T-helper 1 cell treated with Interleukin-12 subunit alpha and Interleukin-12 subunit beta and Interleukin-4 antibody, amounts not matched to agents 30 μg/mL and 1 μg/mL, for 36 hours (primary cell): ENCODE measurements around the gene FBXO47.
A peak's percentile ranks its signal among the peaks of the same experiment; 100 is the strongest.

Experiments
- H3K27ac Mint-ChIP-seq: one replicate; pipeline ENCODE4 v1.8.0; 2021; ENCODE audit warnings: mild to moderate bottlenecking, mixed read lengths
- H3K27me3 Mint-ChIP-seq: one replicate; pipeline ENCODE4 v1.8.0; 2021; ENCODE audit warnings: low read depth, mixed read lengths
- H3K36me3 Mint-ChIP-seq: one replicate; pipeline ENCODE4 v1.8.0; 2021; ENCODE audit warnings: low read depth, mixed read lengths
- H3K4me1 Mint-ChIP-seq: one replicate; pipeline ENCODE4 v1.8.0; 2021; ENCODE audit warnings: low read depth, mixed read lengths
- H3K4me3 Mint-ChIP-seq: one replicate; pipeline ENCODE4 v1.8.0; 2021; ENCODE audit warnings: mild to moderate bottlenecking, moderate library complexity, mixed read lengths
- H3K9me3 Mint-ChIP-seq: one replicate; pipeline ENCODE4 v1.8.0; 2021; ENCODE audit warnings: mixed read lengths

FBXO47 gene

DNA sequence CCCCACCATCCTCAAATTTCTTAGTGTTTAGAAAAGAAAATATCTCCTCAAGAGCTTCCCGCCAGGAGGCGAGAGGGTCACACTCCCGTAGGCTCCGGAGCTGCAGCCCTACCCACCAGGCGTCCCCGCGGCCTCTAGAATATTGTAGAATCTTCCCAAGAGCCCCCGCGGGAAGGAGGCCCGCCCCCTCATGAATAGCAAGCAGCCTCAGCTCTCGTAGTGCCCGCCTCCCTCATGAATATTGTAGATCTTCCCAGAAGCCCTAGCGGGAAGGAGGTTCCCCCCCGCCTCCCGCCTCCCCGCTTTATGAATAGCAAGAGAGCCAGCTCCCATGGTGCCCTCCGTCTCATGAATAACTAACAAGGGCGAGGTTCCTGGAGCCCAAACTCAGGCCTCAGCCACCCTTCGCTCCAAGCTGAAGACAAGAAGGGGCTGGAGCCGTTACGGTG lies at the start of gene FBXO47:
Gene FBXO47, minus strand, starts transcription at position 114 of the 449 bp plus-strand sequence. CDS start 4,378 bp downstream, outside the sequence.
- Mint-ChIP-seq H3K27me3 (peaks cover 14% of the 10 kb centered on the region), H3K9me3 (no peaks in the 10 kb centered on the region), H3K4me3 (peak within 1 kb of the TSS; percentile 64), H3K4me1 (peaks cover 11% of the 10 kb centered on the region), H3K36me3 (peaks cover 2% of the 10 kb centered on the region), H3K27ac (peak within 1 kb of the TSS; percentile 65)

DNA sequence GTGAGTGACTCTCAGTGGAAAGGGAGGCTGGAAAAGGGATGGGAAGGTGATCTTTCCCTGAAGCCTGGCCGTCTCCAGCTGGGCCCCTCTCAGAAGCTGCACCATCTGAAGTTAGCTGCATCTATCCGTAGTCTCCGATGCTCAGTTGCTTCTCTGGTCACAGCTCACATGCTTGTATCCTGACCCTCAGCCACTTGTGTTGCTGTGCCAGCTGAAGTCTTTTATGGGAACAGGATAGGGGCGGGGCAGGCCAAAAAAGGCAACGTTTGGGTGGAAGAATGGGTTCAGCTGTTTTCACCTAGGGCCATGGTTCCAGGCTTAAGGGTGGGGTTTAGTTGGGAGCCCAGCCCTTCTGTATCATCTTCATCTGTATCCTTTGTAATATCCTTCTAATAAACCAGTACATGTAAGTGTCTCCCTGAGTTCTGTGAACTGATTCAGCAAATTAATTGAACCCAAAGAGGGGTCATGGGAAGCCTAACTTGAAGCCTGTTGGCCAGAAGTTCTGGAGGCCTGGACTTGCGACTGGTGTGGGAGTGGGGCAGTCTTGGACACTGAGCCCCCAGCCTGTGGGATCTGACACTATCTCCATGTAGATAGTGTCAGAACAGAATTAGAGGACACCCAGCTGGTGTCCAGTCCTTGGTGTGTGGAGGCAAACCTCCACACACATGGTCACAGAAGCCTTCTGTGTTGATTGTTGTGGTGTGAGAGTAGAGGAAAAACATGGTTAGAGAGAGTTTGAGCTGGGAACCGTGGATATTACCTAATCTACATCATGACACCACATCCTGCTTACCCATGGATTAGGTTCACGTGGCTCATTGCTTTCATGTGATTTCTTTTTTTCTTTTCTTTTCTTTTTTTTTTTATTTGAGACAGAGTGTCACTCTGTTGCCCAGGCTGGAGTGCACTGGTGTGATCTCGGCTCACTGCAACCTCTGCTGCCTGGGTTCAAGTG lies 49.3 kb upstream of the FBXO47 start:
- Mint-ChIP-seq H3K4me3 (no peak overlapping the region), H3K4me1 (peaks cover 25% of the 10 kb centered on the region), H3K36me3 (no peaks in the 10 kb centered on the region), H3K27ac (peak overlapping the region; percentile 72), H3K27me3 (no peaks in the 10 kb centered on the region), H3K9me3 (no peaks in the 10 kb centered on the region)

GRCh38 chr17:39015546-39015935 lies 48.3 kb upstream of the FBXO47 start:
- Mint-ChIP-seq H3K27me3 (no peaks in the 10 kb centered on the region), H3K4me1 (peaks cover 25% of the 10 kb centered on the region), H3K27ac (no peak overlapping the region), H3K9me3 (no peaks in the 10 kb centered on the region), H3K36me3 (no peaks in the 10 kb centered on the region), H3K4me3 (no peak overlapping the region)

DNA sequence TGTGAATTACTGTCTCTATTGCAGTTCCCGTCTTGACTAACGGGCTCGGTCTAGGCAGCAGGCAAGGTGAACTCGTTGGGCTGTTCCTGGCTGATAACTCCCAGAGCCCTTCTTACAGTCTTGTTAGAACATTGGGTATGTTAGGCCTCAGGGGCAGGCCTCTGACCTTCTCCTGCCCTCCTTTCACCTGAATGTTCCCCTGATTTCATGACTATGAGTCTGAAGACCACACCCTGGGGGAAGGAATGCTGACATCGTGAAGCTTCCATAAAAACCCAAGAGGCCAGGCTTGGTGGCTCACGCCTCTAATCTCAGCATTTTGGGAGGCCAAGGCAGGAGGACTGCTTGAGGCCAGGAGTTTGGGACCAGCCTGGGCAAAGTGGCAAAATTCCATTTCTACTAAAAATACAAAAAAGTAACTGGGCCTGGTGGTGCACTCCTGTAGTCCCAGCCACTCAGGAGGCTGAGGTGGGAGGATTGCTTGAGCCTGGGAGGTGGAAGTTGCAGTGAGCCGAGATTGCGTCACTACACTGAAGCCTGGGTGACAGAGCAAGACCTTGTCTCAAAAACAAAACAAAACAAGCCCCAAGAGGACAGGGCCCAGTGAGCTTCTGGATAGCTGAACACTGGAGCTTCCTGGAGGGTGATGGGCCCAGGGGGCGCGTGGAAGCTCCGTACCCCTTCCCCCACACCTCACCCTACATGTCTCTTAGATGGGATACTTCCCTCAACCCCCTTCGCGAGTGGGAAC lies 47.8 kb upstream of the FBXO47 start:
- Mint-ChIP-seq H3K36me3 (no peaks in the 10 kb centered on the region), H3K27me3 (no peaks in the 10 kb centered on the region), H3K4me1 (peaks cover 25% of the 10 kb centered on the region), H3K9me3 (no peaks in the 10 kb centered on the region), H3K27ac (no peak overlapping the region), H3K4me3 (no peak overlapping the region)

DNA sequence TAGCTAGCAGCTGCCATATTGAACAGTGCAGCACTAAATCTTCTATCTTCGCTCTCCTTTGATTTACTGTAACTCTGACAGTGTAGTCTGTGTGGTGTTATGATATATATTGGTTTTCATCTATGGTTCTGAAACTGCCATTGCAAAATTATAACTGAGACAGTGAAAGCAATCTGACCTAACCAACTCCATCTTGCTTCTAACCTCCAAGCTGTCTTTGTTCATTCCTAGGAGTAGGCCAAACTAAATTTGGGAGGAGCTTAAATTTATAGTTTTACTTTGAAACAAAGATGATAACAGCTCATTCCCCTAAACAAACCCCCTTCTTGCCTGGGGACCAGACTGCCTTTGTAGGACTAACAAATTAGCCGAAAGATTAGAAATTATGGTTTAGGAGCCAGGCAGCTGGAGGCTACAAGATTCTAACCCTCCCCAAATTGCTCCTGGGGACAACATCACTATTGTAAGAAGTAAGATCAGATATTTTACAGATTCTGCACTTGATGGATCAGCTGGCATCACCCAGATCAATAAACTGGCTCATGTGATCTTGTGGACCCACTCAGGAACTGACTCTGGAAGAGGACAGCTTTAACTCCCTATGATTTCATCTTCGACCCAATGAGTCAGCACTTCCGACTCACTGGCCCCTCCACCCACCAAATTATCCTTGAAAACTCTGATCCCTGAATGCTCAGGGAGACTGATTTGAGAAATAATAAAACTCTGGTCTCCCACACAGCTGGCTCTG lies 47.0 kb upstream of the FBXO47 start:
- H3K27me3 Mint-ChIP-seq = no peaks in the 10 kb centered on the region
- H3K27ac Mint-ChIP-seq = no peak overlapping the region
- H3K9me3 Mint-ChIP-seq = no peaks in the 10 kb centered on the region
- H3K36me3 Mint-ChIP-seq = no peaks in the 10 kb centered on the region
- peaks cover 25% of the 10 kb centered on the region for H3K4me1 Mint-ChIP-seq
- H3K4me3 Mint-ChIP-seq = no peak overlapping the region

DNA sequence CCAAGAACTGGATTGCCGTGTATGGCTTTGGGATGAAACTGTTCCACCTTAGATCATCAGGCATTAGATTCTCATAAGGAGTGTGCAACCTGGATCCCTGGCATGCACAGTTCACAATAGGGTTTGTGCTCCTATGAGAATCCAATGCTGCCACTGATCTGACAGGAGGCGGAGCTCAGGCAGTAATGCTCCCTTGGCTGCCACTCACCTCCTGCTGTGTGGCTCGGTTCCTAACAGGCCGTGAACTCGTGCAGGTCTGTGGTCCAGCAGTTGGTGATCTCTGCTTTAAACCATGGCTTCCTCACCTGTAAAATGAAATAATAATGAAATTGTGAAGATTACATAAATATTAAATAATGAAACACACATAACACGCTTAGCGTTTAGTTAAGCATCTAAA lies 45.5 kb upstream of the FBXO47 start:
- Mint-ChIP-seq H3K4me3 (no peak overlapping the region), H3K9me3 (no peaks in the 10 kb centered on the region), H3K36me3 (no peaks in the 10 kb centered on the region), H3K27me3 (no peaks in the 10 kb centered on the region), H3K27ac (no peak overlapping the region), H3K4me1 (peaks cover 12% of the 10 kb centered on the region)

DNA sequence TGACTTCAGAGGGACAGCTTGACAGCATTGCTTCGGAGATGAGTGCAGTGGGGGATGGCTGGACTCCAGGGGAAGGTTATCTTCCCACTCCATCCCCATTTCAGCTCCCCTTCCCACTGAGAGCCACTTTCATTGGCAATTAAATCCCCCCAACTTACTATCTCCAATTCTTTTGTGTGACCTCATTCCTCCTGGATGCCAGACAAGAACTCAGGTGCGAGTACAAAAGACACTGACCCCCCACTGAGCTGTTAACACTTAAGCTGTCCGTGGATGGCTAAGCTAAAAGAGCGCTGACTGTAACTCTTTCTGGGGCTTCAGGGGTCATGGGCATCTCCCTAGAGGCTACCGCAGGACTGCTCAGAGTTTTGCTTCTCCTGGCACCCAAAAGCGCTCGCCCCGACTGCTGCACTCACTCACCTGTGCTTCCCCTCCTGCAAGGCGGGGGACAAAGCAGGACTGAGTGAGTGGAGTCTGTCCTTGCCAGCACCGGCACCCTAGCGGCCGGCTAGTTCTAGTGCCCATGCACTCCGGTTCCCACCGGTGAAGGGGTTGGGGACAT lies 44.8 kb upstream of the FBXO47 start:
- Mint-ChIP-seq H3K36me3 (no peaks in the 10 kb centered on the region), H3K27me3 (no peaks in the 10 kb centered on the region), H3K4me1 (peaks cover 8% of the 10 kb centered on the region), H3K4me3 (no peak overlapping the region), H3K27ac (no peak overlapping the region), H3K9me3 (no peaks in the 10 kb centered on the region)

- no peaks in the 10 kb centered on the region for H3K36me3 Mint-ChIP-seq
- H3K27me3 Mint-ChIP-seq = no peaks in the 10 kb centered on the region
- no peak overlapping the region for H3K4me3 Mint-ChIP-seq
- no peak overlapping the region for H3K27ac Mint-ChIP-seq
- H3K9me3 Mint-ChIP-seq = no peaks in the 10 kb centered on the region
- no peaks in the 10 kb centered on the region for H3K4me1 Mint-ChIP-seq
These were observed 42.4 kb upstream of the FBXO47 start for GRCh38 chr17:39009581-39010001.

DNA sequence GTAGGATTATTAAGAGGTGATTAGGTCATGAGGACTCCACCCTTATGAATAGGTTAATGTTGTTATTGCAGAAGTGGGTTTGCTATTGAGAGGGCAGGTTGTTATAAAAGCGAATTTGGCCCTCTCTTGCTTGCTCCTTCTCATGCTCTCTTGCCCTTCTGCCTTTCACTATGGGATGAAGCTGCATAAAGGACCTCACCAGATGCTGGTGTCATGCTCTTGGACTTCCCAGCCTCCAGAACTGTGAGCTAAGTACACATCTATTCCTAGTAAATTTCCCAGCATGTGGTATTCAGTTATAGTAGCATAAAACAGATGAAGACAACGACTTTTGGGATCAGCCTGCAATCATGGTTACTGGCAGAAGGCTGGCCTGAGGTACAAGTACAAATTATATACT lies 41.4 kb upstream of the FBXO47 start:
- Mint-ChIP-seq H3K4me3 (no peak overlapping the region), H3K36me3 (peaks cover 1% of the 10 kb centered on the region)

GRCh38 chr17:39002991-39003715 lies 36.0 kb upstream of the FBXO47 start:
- Mint-ChIP-seq H3K36me3 (peaks cover 1% of the 10 kb centered on the region), H3K27ac (peak overlapping the region; percentile 61), H3K4me3 (peak overlapping the region; percentile 45), H3K4me1 (peaks cover 11% of the 10 kb centered on the region), H3K9me3 (peaks cover 9% of the 10 kb centered on the region), H3K27me3 (peaks cover 7% of the 10 kb centered on the region)

More for the DNA sequence above, 41.4 kb upstream of the FBXO47 start:
- H3K4me1 Mint-ChIP-seq = peaks cover 2% of the 10 kb centered on the region
- no peak overlapping the region for H3K27ac Mint-ChIP-seq
- no peaks in the 10 kb centered on the region for H3K9me3 Mint-ChIP-seq
- no peaks in the 10 kb centered on the region for H3K27me3 Mint-ChIP-seq

DNA sequence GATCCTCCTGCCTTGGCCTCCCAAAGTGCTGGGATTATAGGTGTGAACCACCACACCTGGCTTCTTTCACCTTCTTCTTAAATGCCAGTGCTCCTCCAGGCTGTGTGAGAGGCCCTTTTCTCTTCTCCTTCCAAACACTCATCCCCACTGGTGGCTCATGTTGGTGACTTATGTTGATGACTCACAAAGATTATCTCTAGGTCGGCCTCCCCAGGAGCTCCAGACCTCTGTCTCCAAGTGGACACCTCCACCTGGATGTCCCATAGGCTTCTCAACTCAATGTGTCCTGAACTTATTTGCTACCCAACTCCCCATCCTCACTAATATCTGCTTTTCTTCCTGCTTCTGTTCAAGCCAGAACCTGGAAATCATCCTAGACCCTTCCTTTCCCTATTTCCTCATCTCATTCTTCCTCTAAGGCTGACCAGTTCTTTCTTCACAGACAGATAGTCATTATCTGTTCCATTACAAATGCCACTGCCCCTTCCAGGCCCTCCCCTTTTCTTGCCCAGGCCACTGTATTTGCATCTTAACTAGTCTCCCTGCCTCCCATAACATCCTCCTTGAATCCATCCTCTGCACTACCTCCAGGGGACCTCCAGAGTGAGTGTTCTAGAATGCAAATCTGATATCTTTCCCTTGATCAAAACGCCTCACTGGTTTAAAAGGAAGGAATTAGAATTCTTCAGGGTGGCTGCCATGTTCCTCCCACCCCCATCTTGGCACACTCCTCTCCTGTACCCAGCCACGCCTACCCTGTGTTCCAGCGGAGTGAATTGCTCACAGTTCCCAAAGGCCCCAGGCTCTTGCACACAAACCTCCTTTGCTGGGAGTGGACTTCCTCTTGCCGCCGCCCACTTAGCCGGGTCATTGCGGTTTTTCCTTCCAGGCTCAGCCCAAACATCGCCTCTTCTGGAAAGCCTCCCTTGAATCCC lies 34.8 kb upstream of the FBXO47 start:
- peaks cover 7% of the 10 kb centered on the region for H3K27me3 Mint-ChIP-seq
- H3K4me3 Mint-ChIP-seq = no peak overlapping the region
- H3K27ac Mint-ChIP-seq = no peak overlapping the region
- peaks cover 1% of the 10 kb centered on the region for H3K36me3 Mint-ChIP-seq
- peaks cover 20% of the 10 kb centered on the region for H3K9me3 Mint-ChIP-seq
- peaks cover 11% of the 10 kb centered on the region for H3K4me1 Mint-ChIP-seq

DNA sequence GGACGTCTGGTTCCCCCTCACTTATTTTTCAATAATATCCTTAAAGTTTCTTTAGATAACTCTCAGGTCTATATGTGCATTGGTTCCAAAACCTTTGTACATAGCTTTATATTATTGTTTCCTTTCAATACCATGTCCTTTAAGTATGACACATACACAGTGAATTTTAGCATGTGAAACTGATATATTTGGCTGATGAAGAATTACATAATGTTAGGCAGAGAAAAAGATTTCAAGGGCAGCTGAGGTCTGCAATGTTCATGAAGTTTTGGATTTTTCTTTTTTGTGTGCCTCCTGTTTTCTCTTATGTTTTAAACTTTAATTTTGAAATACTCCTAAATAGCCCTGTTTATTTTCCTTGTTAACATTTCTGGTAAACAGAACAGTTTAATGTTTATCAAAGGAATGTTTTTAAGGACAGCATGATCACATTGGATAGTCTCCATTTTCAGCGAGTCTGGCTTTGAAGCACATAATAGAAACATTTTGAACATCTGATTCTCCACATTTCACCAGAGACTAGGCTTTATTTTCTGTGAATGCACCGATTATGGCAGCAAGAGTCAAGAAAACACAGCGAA lies 32.9 kb upstream of the FBXO47 start:
- Mint-ChIP-seq H3K9me3 (peaks cover 32% of the 10 kb centered on the region), H3K4me1 (peaks cover 11% of the 10 kb centered on the region), H3K4me3 (no peak overlapping the region), H3K27ac (no peak overlapping the region), H3K27me3 (peaks cover 7% of the 10 kb centered on the region), H3K36me3 (peaks cover 3% of the 10 kb centered on the region)
